ENCODE data around the gene SEC14L2.

DNA sequence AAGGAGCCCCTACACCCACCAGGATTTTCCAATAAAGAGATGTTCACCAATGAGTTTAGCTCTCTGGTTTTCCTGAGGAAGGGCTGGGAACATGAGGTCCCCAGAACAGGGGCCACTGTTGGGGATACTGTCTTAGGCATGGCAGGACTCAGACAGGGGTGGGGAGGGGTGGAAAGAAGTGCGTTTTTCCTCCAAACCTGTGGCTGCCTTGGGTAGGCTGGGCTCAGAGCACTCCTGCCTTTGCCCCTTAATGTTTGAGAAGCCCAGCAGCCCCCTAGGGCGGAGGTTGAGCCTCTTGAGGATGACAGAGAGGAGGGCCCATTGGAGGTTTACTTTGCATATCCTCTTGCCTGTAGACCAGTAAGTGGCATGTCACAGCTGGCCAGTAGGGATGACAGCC is 39.4 kb downstream of the SEC14L2 start:
- TF ChIP-seq MAFK (IDR thresholded peaks at IDR 0.05; ENCODE audit: low read depth, low read length) = no peak
- TF ChIP-seq RFX5 (IDR thresholded peaks at IDR 0.05; ENCODE audit: low read depth, low read length) = no peak
- TF ChIP-seq, protein P1, sequence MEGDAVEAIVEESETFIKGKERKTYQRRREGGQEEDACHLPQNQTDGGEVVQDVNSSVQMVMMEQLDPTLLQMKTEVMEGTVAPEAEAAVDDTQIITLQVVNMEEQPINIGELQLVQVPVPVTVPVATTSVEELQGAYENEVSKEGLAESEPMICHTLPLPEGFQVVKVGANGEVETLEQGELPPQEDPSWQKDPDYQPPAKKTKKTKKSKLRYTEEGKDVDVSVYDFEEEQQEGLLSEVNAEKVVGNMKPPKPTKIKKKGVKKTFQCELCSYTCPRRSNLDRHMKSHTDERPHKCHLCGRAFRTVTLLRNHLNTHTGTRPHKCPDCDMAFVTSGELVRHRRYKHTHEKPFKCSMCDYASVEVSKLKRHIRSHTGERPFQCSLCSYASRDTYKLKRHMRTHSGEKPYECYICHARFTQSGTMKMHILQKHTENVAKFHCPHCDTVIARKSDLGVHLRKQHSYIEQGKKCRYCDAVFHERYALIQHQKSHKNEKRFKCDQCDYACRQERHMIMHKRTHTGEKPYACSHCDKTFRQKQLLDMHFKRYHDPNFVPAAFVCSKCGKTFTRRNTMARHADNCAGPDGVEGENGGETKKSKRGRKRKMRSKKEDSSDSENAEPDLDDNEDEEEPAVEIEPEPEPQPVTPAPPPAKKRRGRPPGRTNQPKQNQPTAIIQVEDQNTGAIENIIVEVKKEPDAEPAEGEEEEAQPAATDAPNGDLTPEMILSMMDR (conservative IDR thresholded peaks at IDR 0.05; ENCODE audit: low read depth, low read length) = no peak
- TF ChIP-seq POLR2A (IDR thresholded peaks at IDR 0.05; ENCODE audit: low read depth, low read length) = no peak
- no peak for TF ChIP-seq BHLHE40 (IDR thresholded peaks at IDR 0.05; ENCODE audit: low read depth, low read length)
- TF ChIP-seq, protein P2, sequence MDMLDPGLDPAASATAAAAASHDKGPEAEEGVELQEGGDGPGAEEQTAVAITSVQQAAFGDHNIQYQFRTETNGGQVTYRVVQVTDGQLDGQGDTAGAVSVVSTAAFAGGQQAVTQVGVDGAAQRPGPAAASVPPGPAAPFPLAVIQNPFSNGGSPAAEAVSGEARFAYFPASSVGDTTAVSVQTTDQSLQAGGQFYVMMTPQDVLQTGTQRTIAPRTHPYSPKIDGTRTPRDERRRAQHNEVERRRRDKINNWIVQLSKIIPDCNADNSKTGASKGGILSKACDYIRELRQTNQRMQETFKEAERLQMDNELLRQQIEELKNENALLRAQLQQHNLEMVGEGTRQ (IDR thresholded peaks at IDR 0.05; ENCODE audit: low read depth, low read length) = no peak
- no peak for TF ChIP-seq SMC3 (IDR thresholded peaks at IDR 0.05; ENCODE audit: low read depth, low read length)
- no peak for TF ChIP-seq RAD21 (IDR thresholded peaks at IDR 0.05; ENCODE audit: low read length)
- no peak for TF ChIP-seq FOS (IDR thresholded peaks at IDR 0.05; ENCODE audit: low read depth, low read length)
- TF ChIP-seq MXI1 (IDR thresholded peaks at IDR 0.05; ENCODE audit: borderline replicate concordance, low read depth, low read length) = no peak
